Activated B cell treated with CpG ODN at 0.5 μM for 24 hours (primary cell): ENCODE results near the gene SEMA5A. TPM values are rescaled to one million over a fixed set of nuclear protein-coding genes. Genes with fewer than 3 reads are reported as not detected.

ENCODE experiments used
- ATAC-seq: fragments of 200-7000 bp; cut with Tn5 transposase; one replicate; pipeline ENCODE4 v1.10.0; 2021; ENCODE audit warnings: low read depth, mild to moderate bottlenecking, moderate library complexity
- CTCF ChIA-PET: fragments of 350-600 bp; sonication (Branson Sonifier 250); formaldehyde crosslinking; loops from one replicate; lab custom pipeline; 2021; ENCODE audit warnings: antibody characterized with exemption; lab: Charles Lee
- POLR2A ChIA-PET: fragments of 350-600 bp; sonication (Branson Sonifier 250); formaldehyde crosslinking; loops from one replicate; lab custom pipeline; 2021; ENCODE audit warnings: antibody characterized with exemption; lab: Charles Lee
- DNase-seq: peaks from one replicate; pipeline ENCODE4 v3.0.0; 2022
- H3K27ac Mint-ChIP-seq: one replicate; pipeline ENCODE4 v1.8.0; 2020; ENCODE audit warnings: mixed read lengths
- H3K27me3 Mint-ChIP-seq: one replicate; pipeline ENCODE4 v1.8.0; 2021; ENCODE audit warnings: mixed read lengths
- H3K36me3 Mint-ChIP-seq: one replicate; pipeline ENCODE4 v1.8.0; 2021; ENCODE audit warnings: low read depth, mixed read lengths
- H3K4me1 Mint-ChIP-seq: one replicate; pipeline ENCODE4 v1.8.0; 2021; ENCODE audit warnings: mixed read lengths
- H3K4me3 Mint-ChIP-seq: one replicate; pipeline ENCODE4 v1.8.0; 2020; ENCODE audit warnings: mild to moderate bottlenecking, mixed read lengths
- H3K9me3 Mint-ChIP-seq: one replicate; pipeline ENCODE4 v1.8.0; 2020; ENCODE audit warnings: mixed read lengths
- CTCF ChIP-seq: fragments of 200-600 bp; IDR thresholded peaks from one replicate; pipeline ENCODE4 v1.8.0; 2022; ENCODE audit warnings: antibody characterized with exemption, mild to moderate bottlenecking
- intact Hi-C: fragments of 100-400 bp; cut with micrococcal nuclease; formaldehyde crosslinking; loops from one replicate; pipeline ENCODE4 v1.15.1; 2024
- total RNA-seq: library from RNA; stranded (reverse); gene quantifications from 2 replicates; pipeline ENCODE4 v1.2.3, GENCODE V29; 2022

Gene SEMA5A
- total RNA-seq, 1 donor from 2014 or later, result not detected

GRCh38 chr5:9335269-9335668 lies 210.6 kb downstream of the SEMA5A start:
- POLR2A ChIA-PET, result no interaction called here
- no peak overlapping the region for H3K27ac Mint-ChIP-seq
- DNase-seq (no peak), ATAC-seq (no peak)
- H3K9me3 Mint-ChIP-seq, result peaks cover 7% of the 10 kb centered on the region
- no peak for TF ChIP-seq CTCF
- no peaks in the 10 kb centered on the region for H3K27me3 Mint-ChIP-seq
- no peaks in the 10 kb centered on the region for H3K36me3 Mint-ChIP-seq
- H3K4me1 Mint-ChIP-seq, result no peaks in the 10 kb centered on the region
- CTCF ChIA-PET, result no interaction called here
- intact Hi-C loops, result no loop called here
- no peak overlapping the region for H3K4me3 Mint-ChIP-seq

GRCh38 chr5:9332026-9332425 lies 213.8 kb downstream of the SEMA5A start:
- no peak for ATAC-seq
- DNase-seq, result no peak
- intact Hi-C loops, result no loop called here
- Mint-ChIP-seq H3K27ac (no peak overlapping the region), H3K27me3 (no peaks in the 10 kb centered on the region), H3K4me1 (no peaks in the 10 kb centered on the region), H3K4me3 (no peak overlapping the region), H3K9me3 (peaks cover 2% of the 10 kb centered on the region), H3K36me3 (no peaks in the 10 kb centered on the region)
- POLR2A ChIA-PET, result no interaction called here
- TF ChIP-seq CTCF, result no peak
- CTCF ChIA-PET, result no interaction called here

GRCh38 chr5:9331372-9331771 lies 214.5 kb downstream of the SEMA5A start:
- CTCF ChIA-PET, result no interaction called here
- DNase-seq (no peak), ATAC-seq (no peak)
- TF ChIP-seq CTCF, result no peak
- intact Hi-C loops, result no loop called here
- POLR2A ChIA-PET, result no interaction called here
- Mint-ChIP-seq H3K27ac (no peak overlapping the region), H3K27me3 (no peaks in the 10 kb centered on the region), H3K4me1 (no peaks in the 10 kb centered on the region), H3K36me3 (no peaks in the 10 kb centered on the region), H3K4me3 (no peak overlapping the region), H3K9me3 (peaks cover 2% of the 10 kb centered on the region)

GRCh38 chr5:9329125-9329524 lies 216.8 kb downstream of the SEMA5A start:
- POLR2A ChIA-PET, result no interaction called here
- Mint-ChIP-seq H3K36me3 (no peaks in the 10 kb centered on the region), H3K27ac (no peak overlapping the region), H3K4me3 (no peak overlapping the region), H3K27me3 (no peaks in the 10 kb centered on the region), H3K9me3 (no peaks in the 10 kb centered on the region), H3K4me1 (no peaks in the 10 kb centered on the region)
- DNase-seq (no peak), ATAC-seq (no peak)
- CTCF ChIA-PET, result no interaction called here
- intact Hi-C loops, result no loop called here
- no peak for TF ChIP-seq CTCF

GRCh38 chr5:9325549-9325948 lies 220.3 kb downstream of the SEMA5A start:
- POLR2A ChIA-PET, result no interaction called here
- intact Hi-C loops, result no loop called here
- Mint-ChIP-seq H3K9me3 (no peaks in the 10 kb centered on the region), H3K36me3 (no peaks in the 10 kb centered on the region), H3K27ac (no peak overlapping the region), H3K4me3 (no peak overlapping the region), H3K27me3 (no peaks in the 10 kb centered on the region), H3K4me1 (no peaks in the 10 kb centered on the region)
- no peak for DNase-seq
- TF ChIP-seq CTCF, result no peak
- CTCF ChIA-PET, result no interaction called here
- no peak for ATAC-seq
